ENCODE measurements around the gene LSM2.

The LSM2 gene

GRCh38 chr6:31784098-31784925, 22.5 kb downstream of the LSM2 start:
- Histone ChIP-seq H3K4me1 (ENCODE audit: low read length) (peaks cover 6% of the 10 kb centered on the region), H3K9me3 (ENCODE audit: insufficient read depth, low read length) (no peaks in the 10 kb centered on the region), H3K9ac (ENCODE audit: low read length) (no peak overlapping the region), H3K27ac (ENCODE audit: low read length) (no peak overlapping the region), H2AFZ (ENCODE audit: low read depth, low read length) (no peak overlapping the region), H3K4me3 (ENCODE audit: low read length) (no peak overlapping the region), H3K36me3 (replicated peaks; ENCODE audit: low read depth, low read length) (peaks cover 22% of the 10 kb centered on the region), H3K27me3 (ENCODE audit: low read depth, low read length) (no peaks in the 10 kb centered on the region), H3K79me2 (ENCODE audit: low read length) (no peaks in the 10 kb centered on the region; the same call in 1 of the 2 replicates), H4K20me1 (ENCODE audit: insufficient read depth, low read length) (no peaks in the 10 kb centered on the region), H3K4me2 (ENCODE audit: low read length) (no peak overlapping the region)
- TF ChIP-seq CTCF (IDR thresholded peaks at IDR 0.05; ENCODE audit: low read depth, low read length) (no peak), EZH2phosphoT487 (IDR thresholded peaks at IDR 0.05; ENCODE audit: low read depth) (no peak)

GRCh38 chr6:31782126-31782855, 24.5 kb downstream of the LSM2 start:
- H3K4me1 ChIP-seq (ENCODE audit: low read length) = peaks cover 2% of the 10 kb centered on the region
- H3K36me3 ChIP-seq (replicated peaks; ENCODE audit: low read depth, low read length) = peaks cover 22% of the 10 kb centered on the region
- no peaks in the 10 kb centered on the region for H3K27me3 ChIP-seq (ENCODE audit: low read depth, low read length)
- no peak overlapping the region for H3K4me2 ChIP-seq (ENCODE audit: low read length)
- no peak for TF ChIP-seq CTCF (IDR thresholded peaks at IDR 0.05; ENCODE audit: low read depth, low read length)
- no peak for TF ChIP-seq EZH2phosphoT487 (IDR thresholded peaks at IDR 0.05; ENCODE audit: low read depth)
- no peaks in the 10 kb centered on the region for H3K9me3 ChIP-seq (ENCODE audit: insufficient read depth, low read length)
- no peak overlapping the region for H3K27ac ChIP-seq (ENCODE audit: low read length)
- H3K4me3 ChIP-seq (ENCODE audit: low read length) = no peak overlapping the region
- no peak overlapping the region for H2AFZ ChIP-seq (ENCODE audit: low read depth, low read length)
- no peaks in the 10 kb centered on the region for H4K20me1 ChIP-seq (ENCODE audit: insufficient read depth, low read length)
- no peak overlapping the region for H3K9ac ChIP-seq (ENCODE audit: low read length)
- no peaks in the 10 kb centered on the region for H3K79me2 ChIP-seq (ENCODE audit: low read length)

- no peak for TF ChIP-seq EZH2phosphoT487 (IDR thresholded peaks at IDR 0.05; ENCODE audit: low read depth)
- TF ChIP-seq CTCF (IDR thresholded peaks at IDR 0.05; ENCODE audit: low read depth, low read length) = no peak
- no peaks in the 10 kb centered on the region for H3K27me3 ChIP-seq (ENCODE audit: low read depth, low read length)
- H3K9ac ChIP-seq (ENCODE audit: low read length) = no peak overlapping the region
- no peaks in the 10 kb centered on the region for H3K9me3 ChIP-seq (ENCODE audit: insufficient read depth, low read length)
- H3K36me3 ChIP-seq (replicated peaks; ENCODE audit: low read depth, low read length) = peaks cover 22% of the 10 kb centered on the region
- no peak overlapping the region for H3K27ac ChIP-seq (ENCODE audit: low read length)
- H3K4me3 ChIP-seq (ENCODE audit: low read length) = no peak overlapping the region
- no peak overlapping the region for H2AFZ ChIP-seq (ENCODE audit: low read depth, low read length)
- no peaks in the 10 kb centered on the region for H4K20me1 ChIP-seq (ENCODE audit: insufficient read depth, low read length)
- no peak overlapping the region for H3K4me2 ChIP-seq (ENCODE audit: low read length)
- H3K4me1 ChIP-seq (ENCODE audit: low read length) = peaks cover 7% of the 10 kb centered on the region
- no peaks in the 10 kb centered on the region for H3K79me2 ChIP-seq (ENCODE audit: low read length)
These were observed 25.3 kb downstream of the LSM2 start for GRCh38 chr6:31781244-31782125.
